ENCODE data around the gene APOBEC3B. TPM values are rescaled to one million over a fixed set of nuclear protein-coding genes. Genes with fewer than 3 reads are reported as not detected.

APOBEC3B gene
- total RNA-seq, 2 experiments from 2014 or later: 8.0 to 8.5 TPM

DNA sequence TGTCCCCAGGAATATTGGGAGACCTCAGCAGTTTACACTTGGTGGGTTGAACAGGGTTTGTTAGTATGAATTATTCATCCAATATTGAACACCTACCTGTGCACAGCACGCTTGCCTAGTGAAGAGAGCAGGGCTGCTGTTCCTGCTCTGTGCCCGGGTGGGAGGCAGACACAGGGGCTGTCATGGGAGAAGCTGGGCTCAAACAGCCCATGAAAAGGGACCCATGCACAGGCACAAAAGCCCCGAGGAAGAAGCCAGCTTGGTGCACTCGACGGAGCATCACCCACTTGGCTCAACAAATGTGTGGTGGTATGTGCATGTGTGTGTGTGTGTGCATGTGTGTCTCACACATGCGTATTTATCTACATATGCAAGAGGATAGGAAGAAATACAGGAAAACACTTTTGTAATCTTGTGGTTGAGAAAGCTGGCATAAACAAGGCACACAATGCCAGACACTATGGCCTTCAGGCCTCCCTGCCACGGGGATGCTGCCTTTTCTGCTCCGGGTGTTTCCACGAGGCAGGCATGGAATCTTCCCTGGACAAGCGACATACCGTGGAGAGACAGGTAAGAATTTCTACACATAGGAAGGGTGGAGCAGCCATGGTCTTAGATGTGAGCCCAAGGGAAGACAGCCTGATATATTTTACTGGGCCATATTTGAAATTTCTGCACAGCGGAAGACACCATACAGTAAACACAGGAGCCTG, 29.7 kb upstream of the APOBEC3B start:
- Mint-ChIP-seq H3K27ac (peak overlapping the region; percentile 11), H3K36me3 (ENCODE audit: low read depth) (no peaks in the 10 kb centered on the region), H3K4me3 (no peak overlapping the region), H3K9me3 (ENCODE audit: low read depth) (no peaks in the 10 kb centered on the region), H3K4me1 (peaks cover 33% of the 10 kb centered on the region), H3K27me3 (peaks cover 12% of the 10 kb centered on the region)
- POLR2A ChIA-PET: interaction anchor here (0.7 to 1.0 kb wide), 3 partner anchors 78 to 184 kb away, joined by 3 to 5 read pairs (median 3); no protein-coding TSS in a partner anchor
- CTCF ChIA-PET: interaction anchor here (0.6 to 3.6 kb wide), 11 partner anchors 10 to 183 kb away, joined by 3 to 26 read pairs (median 4); partner anchors contain the start of gene CBX6
- intact Hi-C loops (cut with DNase I, micrococcal nuclease): no loop called here
- no peak for DNase-seq
- ATAC-seq: no peak

DNA sequence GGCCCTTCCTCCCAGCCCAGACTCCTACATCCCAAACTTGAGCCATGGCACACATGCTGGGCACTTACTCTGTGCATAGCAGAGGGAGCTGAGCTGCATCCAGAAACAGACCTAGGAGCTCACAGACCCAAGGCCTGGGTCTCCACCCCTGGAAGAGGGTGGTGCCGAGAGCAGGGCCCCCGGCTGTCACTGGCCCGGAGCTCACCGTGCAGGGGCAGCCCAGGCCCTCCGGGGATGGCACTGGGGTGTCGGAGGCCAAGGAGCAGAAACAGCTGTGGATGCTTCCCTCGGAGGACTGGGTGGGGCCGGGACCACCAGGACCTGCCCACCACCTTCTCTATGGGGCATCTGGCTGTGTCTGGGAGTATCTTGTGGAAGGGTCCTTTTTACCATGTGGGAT, 29.1 kb upstream of the APOBEC3B start:
- ATAC-seq (no peak), DNase-seq (no peak)
- peak overlapping the region; percentile 93 for H3K27ac Mint-ChIP-seq
- no peaks in the 10 kb centered on the region for H3K36me3 Mint-ChIP-seq (ENCODE audit: low read depth)
- H3K27me3 Mint-ChIP-seq: peaks cover 8% of the 10 kb centered on the region
- peaks cover 26% of the 10 kb centered on the region for H3K4me1 Mint-ChIP-seq
- CTCF ChIA-PET: interaction anchor here (0.8 to 3.6 kb wide), 6 partner anchors 12 to 183 kb away, joined by 3 to 26 read pairs (median 4); partner anchors contain the start of gene CBX6
- intact Hi-C loops (cut with DNase I, micrococcal nuclease): no loop called here
- H3K9me3 Mint-ChIP-seq (ENCODE audit: low read depth): no peaks in the 10 kb centered on the region
- POLR2A ChIA-PET: interaction anchor here (0.7 to 2.1 kb wide), 3 partner anchors 79 to 183 kb away, joined by 3 to 5 read pairs (median 5); partner anchors contain the start of gene CBX6
- H3K4me3 Mint-ChIP-seq: no peak overlapping the region

DNA sequence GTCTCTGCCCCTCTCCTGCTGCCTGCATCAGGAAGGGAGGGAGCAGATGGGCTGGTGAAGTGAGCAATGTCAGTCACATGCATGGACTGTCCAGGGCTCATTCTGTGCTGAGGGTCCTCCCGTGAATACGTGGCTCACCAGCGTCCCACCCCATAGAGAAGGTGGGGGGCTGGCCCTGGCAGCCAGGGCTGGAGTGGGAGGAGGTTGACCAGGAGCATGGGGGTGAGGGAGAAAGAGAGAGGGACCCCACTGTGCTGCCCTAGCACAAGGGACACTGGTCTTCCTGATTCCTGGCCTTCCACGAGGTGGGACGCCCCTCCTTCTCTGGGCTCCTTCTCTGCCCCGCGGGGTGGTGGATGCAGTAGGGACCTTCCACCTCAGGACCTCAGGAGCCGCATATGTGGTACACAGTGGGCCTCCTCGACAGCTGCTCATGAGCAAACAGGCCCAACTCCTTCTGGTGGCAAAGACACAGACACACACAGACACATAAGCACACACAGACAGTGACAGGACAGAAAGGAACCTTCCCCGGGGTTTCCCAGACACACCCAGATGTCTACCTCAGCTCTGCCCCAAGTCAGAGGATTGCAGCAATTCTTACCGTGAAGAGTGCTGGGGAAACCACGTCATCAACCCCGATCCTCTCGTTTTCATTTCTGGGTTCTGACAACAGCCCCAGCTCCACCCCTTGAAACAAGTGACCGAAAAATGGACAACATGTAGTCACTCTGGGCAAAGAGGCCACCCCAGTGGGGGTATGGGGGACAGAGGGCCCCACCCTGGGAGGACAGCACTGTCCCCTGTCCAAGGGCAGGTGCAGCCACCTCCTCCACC, 28.4 kb upstream of the APOBEC3B start:
- peak; percentile 90 for DNase-seq
- Mint-ChIP-seq H3K36me3 (ENCODE audit: low read depth) (no peaks in the 10 kb centered on the region), H3K4me3 (peak overlapping the region; percentile 60), H3K4me1 (peaks cover 24% of the 10 kb centered on the region), H3K27me3 (peaks cover 8% of the 10 kb centered on the region), H3K9me3 (ENCODE audit: low read depth) (no peaks in the 10 kb centered on the region), H3K27ac (peak overlapping the region; percentile 93)
- peak; percentile 95 for ATAC-seq
- intact Hi-C loops (cut with DNase I, micrococcal nuclease): loop anchor here (1.0 kb wide), 5 partner anchors 12 to 164 kb away; no protein-coding TSS in a partner anchor
- ChIA-PET CTCF (interaction anchor here (0.6 to 3.6 kb wide), 10 partner anchors 11 to 184 kb away, joined by 3 to 26 read pairs (median 4); partner anchors contain the start of gene CBX6), POLR2A (interaction anchor here (0.7 to 2.1 kb wide), 5 partner anchors 11 to 82 kb away, joined by 3 to 19 read pairs (median 4); partner anchors contain the start of gene CBX6)

- ATAC-seq: no peak
- H3K4me1 Mint-ChIP-seq: peaks cover 24% of the 10 kb centered on the region
- ChIA-PET CTCF (interaction anchor here (0.6 to 3.6 kb wide), 7 partner anchors 13 to 345 kb away, joined by 3 to 26 read pairs (median 4); partner anchors contain the start of gene CBX6), POLR2A (interaction anchor here (0.7 to 2.1 kb wide), 4 partner anchors 13 to 83 kb away, joined by 3 to 19 read pairs (median 4); partner anchors contain the start of gene CBX6)
- DNase-seq: peak; percentile 12
- H3K36me3 Mint-ChIP-seq (ENCODE audit: low read depth): no peaks in the 10 kb centered on the region
- intact Hi-C loops (cut with DNase I, micrococcal nuclease): loop anchor here (1.0 kb wide), 5 partner anchors 13 to 163 kb away; no protein-coding TSS in a partner anchor
- peaks cover 6% of the 10 kb centered on the region for H3K27me3 Mint-ChIP-seq
- no peak overlapping the region for H3K4me3 Mint-ChIP-seq
- H3K9me3 Mint-ChIP-seq (ENCODE audit: low read depth): no peaks in the 10 kb centered on the region
- H3K27ac Mint-ChIP-seq: peak overlapping the region; percentile 93
These were observed 27.6 kb upstream of the APOBEC3B start for GRCh38 chr22:38954414-38955043.

DNA sequence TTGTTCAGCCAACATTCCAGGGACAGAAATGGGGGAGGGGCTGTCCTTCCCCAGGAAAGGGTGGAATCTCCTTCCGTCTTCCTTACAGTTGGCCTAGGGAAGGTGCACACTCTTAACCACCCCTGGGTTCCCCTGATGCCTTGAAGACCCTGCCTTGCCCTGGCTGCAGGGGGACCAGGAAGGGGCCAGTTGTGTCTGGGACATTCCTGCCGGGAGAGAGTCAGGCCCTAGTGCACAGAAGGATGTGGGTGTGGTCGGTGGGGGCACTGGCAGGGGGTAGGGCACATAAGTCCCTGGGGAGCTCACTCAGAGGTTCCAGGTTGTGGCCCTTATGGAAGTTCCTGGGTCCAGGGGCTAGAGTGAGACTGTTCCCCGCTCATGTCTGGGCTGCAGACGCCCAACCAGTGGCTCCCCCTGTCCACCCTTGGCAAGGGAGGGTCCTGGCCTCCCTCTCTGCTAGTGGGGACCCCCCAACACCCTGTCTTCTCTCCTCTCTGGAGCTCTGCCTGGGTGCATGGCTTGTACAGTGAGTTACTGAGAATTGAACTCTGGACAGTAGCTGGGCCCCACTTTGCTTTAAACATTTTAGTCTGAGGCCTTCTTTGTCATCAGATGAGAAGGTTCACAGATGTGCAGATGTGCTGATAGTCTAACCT, 26.8 kb upstream of the APOBEC3B start:
- peaks cover 24% of the 10 kb centered on the region for H3K4me1 Mint-ChIP-seq
- CTCF ChIA-PET: interaction anchor here (1.1 to 3.6 kb wide), 2 partner anchors 14 to 85 kb away, joined by 3 to 26 read pairs; partner anchors contain the start of gene CBX6

DNA sequence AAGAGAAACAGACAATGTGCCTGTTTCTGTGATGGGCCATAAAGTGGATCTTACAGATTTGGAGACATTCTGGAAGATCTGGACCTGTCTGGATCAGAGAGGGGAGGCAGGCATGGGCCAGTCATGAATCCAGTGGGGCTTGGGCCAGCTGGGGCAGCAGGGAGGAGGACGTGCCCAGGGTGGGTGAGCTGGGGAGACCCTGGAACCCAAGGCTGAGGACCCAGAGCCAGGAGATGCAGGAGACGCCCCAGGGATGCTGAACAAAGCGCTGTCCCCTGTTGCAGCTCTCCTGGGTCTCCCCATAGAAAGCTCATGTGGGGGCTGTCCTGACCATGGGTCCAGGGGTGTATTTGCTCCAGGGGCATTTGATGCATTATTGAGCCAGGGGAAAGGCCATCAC, 26.2 kb upstream of the APOBEC3B start:
- no peak overlapping the region for H3K4me3 Mint-ChIP-seq
- ATAC-seq (no peak), DNase-seq (no peak)
- ChIA-PET POLR2A (no interaction called here), CTCF (interaction anchor here (1.1 to 3.6 kb wide), 2 partner anchors 14 to 85 kb away, joined by 3 to 26 read pairs; partner anchors contain the start of gene CBX6)
- intact Hi-C loops (cut with DNase I, micrococcal nuclease): no loop called here
- no peaks in the 10 kb centered on the region for H3K9me3 Mint-ChIP-seq (ENCODE audit: low read depth)
- H3K36me3 Mint-ChIP-seq (ENCODE audit: low read depth): no peaks in the 10 kb centered on the region
- H3K27ac Mint-ChIP-seq: peak overlapping the region; percentile 93
- peaks cover 24% of the 10 kb centered on the region for H3K4me1 Mint-ChIP-seq
- H3K27me3 Mint-ChIP-seq: peaks cover 6% of the 10 kb centered on the region

More for the DNA sequence above, 26.8 kb upstream of the APOBEC3B start:
- intact Hi-C loops (cut with DNase I, micrococcal nuclease): no loop called here
- no peak for ATAC-seq
- Mint-ChIP-seq H3K27ac (peak overlapping the region; percentile 93), H3K27me3 (peaks cover 6% of the 10 kb centered on the region), H3K9me3 (ENCODE audit: low read depth) (no peaks in the 10 kb centered on the region), H3K36me3 (ENCODE audit: low read depth) (no peaks in the 10 kb centered on the region), H3K4me3 (no peak overlapping the region)
- POLR2A ChIA-PET: no interaction called here
- DNase-seq: no peak

- Mint-ChIP-seq H3K36me3 (ENCODE audit: low read depth) (no peaks in the 10 kb centered on the region), H3K4me1 (peaks cover 23% of the 10 kb centered on the region), H3K27me3 (peaks cover 6% of the 10 kb centered on the region), H3K4me3 (no peak overlapping the region), H3K9me3 (ENCODE audit: low read depth) (no peaks in the 10 kb centered on the region), H3K27ac (peak overlapping the region; percentile 78)
- ATAC-seq (no peak), DNase-seq (no peak)
- intact Hi-C loops (cut with DNase I, micrococcal nuclease): no loop called here
- POLR2A ChIA-PET: interaction anchor here (0.6 kb wide), 1 partner anchor 32 kb away, joined by 4 read pairs; no protein-coding TSS in a partner anchor
- CTCF ChIA-PET: interaction anchor here (1.1 to 1.7 kb wide), 2 partner anchors 15 to 86 kb away, joined by 3 to 7 read pairs; no protein-coding TSS in a partner anchor
These were observed 25.6 kb upstream of the APOBEC3B start for GRCh38 chr22:38956551-38956950.

- Mint-ChIP-seq H3K27ac (peak within 1 kb of the TSS; percentile 78), H3K27me3 (peaks cover 6% of the 10 kb centered on the region), H3K36me3 (ENCODE audit: low read depth) (no peaks in the 10 kb centered on the region), H3K4me1 (peaks cover 23% of the 10 kb centered on the region), H3K4me3 (no peak within 1 kb of the TSS), H3K9me3 (ENCODE audit: low read depth) (no peaks in the 10 kb centered on the region)
- DNase-seq (peak; percentile 39), ATAC-seq (no peak)
- intact Hi-C loops (cut with DNase I, micrococcal nuclease): no loop called here
- ChIA-PET POLR2A (no interaction called here), CTCF (interaction anchor here (1.7 kb wide), 1 partner anchor 87 kb away, joined by 7 read pairs; no protein-coding TSS in a partner anchor)
These were observed 24.9 kb upstream of the APOBEC3B start, which contains the start of gene APOBEC3A for GRCh38 chr22:38957046-38957770. TSS of gene APOBEC3A (plus strand) at chr22:38957609. CDS start at chr22:38957692, 83 bp downstream.

DNA sequence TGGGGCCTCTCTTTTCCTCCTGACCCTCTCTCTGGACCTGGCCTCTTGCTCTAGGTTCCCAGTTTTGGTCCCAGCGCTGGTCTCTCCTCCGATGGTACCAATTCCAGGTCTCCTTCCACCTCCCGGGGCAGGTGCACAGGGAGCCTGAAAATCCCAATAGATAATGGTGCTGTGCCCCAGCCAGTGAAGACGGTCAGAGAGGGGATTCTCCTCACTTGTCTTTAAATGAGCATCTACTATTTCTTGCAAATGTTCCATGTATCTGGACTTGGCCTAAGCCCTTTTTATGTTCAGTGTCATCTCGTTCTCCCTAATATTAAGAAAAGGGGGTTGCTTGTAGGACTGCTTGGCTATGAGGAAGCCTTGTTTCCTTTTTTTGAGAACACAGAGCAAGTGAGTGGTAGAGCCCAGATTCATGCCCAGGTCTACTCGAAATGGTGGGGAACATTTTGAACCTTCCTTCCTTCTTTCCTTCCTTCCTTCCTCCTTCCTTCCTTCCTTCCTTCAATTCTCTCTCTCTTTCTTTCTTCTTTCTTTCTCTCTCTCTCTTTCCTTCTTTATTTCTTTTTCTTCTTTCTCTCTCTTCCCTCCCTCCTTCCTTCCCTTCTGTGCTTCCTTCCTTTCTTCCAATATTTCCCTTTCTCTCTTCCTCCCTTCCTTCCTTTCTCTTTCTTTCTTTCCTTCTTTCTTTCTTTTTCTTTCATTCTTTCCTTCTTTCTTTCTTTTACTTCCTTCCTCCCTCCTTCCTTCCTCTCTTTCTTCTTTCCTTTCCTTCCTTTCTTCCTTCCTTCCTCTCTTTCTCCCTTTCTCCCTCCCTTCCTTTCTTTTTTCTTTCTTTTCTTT, 24.1 kb upstream of the APOBEC3B start:
- Mint-ChIP-seq H3K4me1 (peaks cover 20% of the 10 kb centered on the region), H3K9me3 (ENCODE audit: low read depth) (no peaks in the 10 kb centered on the region), H3K36me3 (ENCODE audit: low read depth) (no peaks in the 10 kb centered on the region), H3K4me3 (no peak overlapping the region), H3K27me3 (peaks cover 6% of the 10 kb centered on the region), H3K27ac (peak overlapping the region; percentile 31)
- POLR2A ChIA-PET: no interaction called here
- CTCF ChIA-PET: interaction anchor here (1.7 kb wide), 1 partner anchor 88 kb away, joined by 7 read pairs; no protein-coding TSS in a partner anchor
- DNase-seq (no peak), ATAC-seq (no peak)
- intact Hi-C loops (cut with DNase I, micrococcal nuclease): no loop called here
